Thyroid gland (tissue), 4 donors: ENCODE data around the gene LTBR. TPM values are rescaled to one million over a fixed set of nuclear protein-coding genes. Genes with fewer than 3 reads are reported as not detected.

Source experiments
- DNase-seq, 2 donors: peaks; one replicate each; pipeline ENCODE4 v3.0.0-alpha.2; 2019
- H3K27ac ChIP-seq, 3 donors: fragments of 200-600 bp; sonication (generic); 1 replicate in 2 of 3; 2 replicates in 1 of 3; pipeline ENCODE4 v1.5.1; 2016 to 2019; ENCODE audit warnings: mild to moderate bottlenecking in 1 of 3, moderate library complexity in 1 of 3
- H3K27me3 ChIP-seq: fragments of 200-600 bp; sonication (generic); one replicate; pipeline ENCODE4 v1.5.1; 2019
- H3K36me3 ChIP-seq, 2 donors: fragments of 200-600 bp; sonication (generic); one replicate each; pipeline ENCODE4 v1.5.1; 2016 to 2019
- H3K4me1 ChIP-seq, 2 donors: fragments of 200-600 bp; sonication (generic); one replicate each; pipeline ENCODE4 v1.5.1; 2017 to 2019
- H3K4me3 ChIP-seq, 3 donors: fragments of 200-600 bp; sonication (generic); replicated peaks in 1 of 3; 1 replicate in 2 of 3; 2 replicates in 1 of 3; pipeline ENCODE4 v1.5.1; 2016; ENCODE audit warnings: mild to moderate bottlenecking in 1 of 3
- H3K9me3 ChIP-seq: fragments of 200-600 bp; sonication (generic); one replicate; pipeline ENCODE4 v1.5.1; 2017
- CTCF ChIP-seq, 6 experiments: fragments of 200-600 bp in 3 of 6; fragments of 450-650 bp in 3 of 6; sonication (generic) in 3 of 6; IDR thresholded peaks; one replicate each; pipeline ENCODE4 v1.5.1; 2016 to 2019; ENCODE audit warnings: antibody characterized with exemption in 6 of 6, mild to moderate bottlenecking in 2 of 6, inconsistent platforms in 1 of 6, moderate library complexity in 1 of 6
- POLR2A ChIP-seq, 2 donors: fragments of 450-650 bp; IDR thresholded peaks; one replicate each; pipeline ENCODE4 v1.6.1; 2017; ENCODE audit warnings: antibody characterized with exemption in 2 of 2, mild to moderate bottlenecking in 2 of 2, moderate library complexity in 1 of 2
- WGBS, 2 donors: methylation state at CpG; one replicate each; pipeline ENCODE4 v1.1.5; 2017; 5-methylcytosine and 5-hydroxymethylcytosine counted together
- intact Hi-C: fragments of 100-400 bp; cut with DNase I; formaldehyde crosslinking; loops from one replicate; pipeline ENCODE4 v1.15.1; 2023
- total RNA-seq, 4 donors: library from RNA; depleted of rRNA; stranded (reverse); fragments of >200 nt; gene quantifications; one replicate each; pipeline ENCODE4 v1.2.3, GENCODE V29; 2016

Gene LTBR
- total RNA-seq, 4 donors from 2014 or later, result 152 to 215 (median 178) TPM

GRCh38 chr12:6416596-6416995 lies 32.6 kb downstream of the LTBR start:
- Histone ChIP-seq H3K36me3 (no peaks in the 10 kb centered on the region), H3K4me3 (no peak overlapping the region), H3K9me3 (no peaks in the 10 kb centered on the region), H3K4me1 (no peaks in the 10 kb centered on the region), H3K27me3 (no peaks in the 10 kb centered on the region), H3K27ac (no peak overlapping the region)
- no peak for TF ChIP-seq POLR2A (IDR thresholded peaks at IDR 0.05)
- no peak for TF ChIP-seq CTCF (IDR thresholded peaks at IDR 0.05)
- intact Hi-C loops, result no loop called here
- DNase-seq, result no peak
- WGBS, 2 donors, result 85 to 94% methylated on average over 3 of the region's 3 CpGs

GRCh38 chr12:6418796-6419195 lies 34.8 kb downstream of the LTBR start:
- Histone ChIP-seq H3K27ac (no peak overlapping the region), H3K4me1 (peaks cover 2 to 6% of the 10 kb centered on the region in 2 donors), H3K36me3 (no peaks in the 10 kb centered on the region), H3K27me3 (no peaks in the 10 kb centered on the region), H3K4me3 (no peak overlapping the region), H3K9me3 (no peaks in the 10 kb centered on the region)
- TF ChIP-seq POLR2A (IDR thresholded peaks at IDR 0.05) (no peak), CTCF (IDR thresholded peaks at IDR 0.05) (no peak)
- intact Hi-C loops, result no loop called here
- no peak for DNase-seq
- 72 to 78% methylated on average over 6 of the region's 6 CpGs for WGBS, 2 donors

GRCh38 chr12:6420364-6420763 lies 36.4 kb downstream of the LTBR start:
- TF ChIP-seq CTCF (IDR thresholded peaks at IDR 0.05) (no peak), POLR2A (IDR thresholded peaks at IDR 0.05) (no peak)
- no peaks in the 10 kb centered on the region for H3K9me3 ChIP-seq
- no peaks in the 10 kb centered on the region for H3K36me3 ChIP-seq
- H3K27ac ChIP-seq, result no peak overlapping the region
- H3K4me1 ChIP-seq, result peaks cover 7 to 9% of the 10 kb centered on the region in 2 donors
- intact Hi-C loops, result no loop called here
- DNase-seq, result no peak
- no peaks in the 10 kb centered on the region for H3K27me3 ChIP-seq
- WGBS, 2 donors, result 78 to 93% methylated on average over 4 of the region's 4 CpGs
- no peak overlapping the region for H3K4me3 ChIP-seq

GRCh38 chr12:6423267-6424007 lies 39.5 kb downstream of the LTBR start:
- intact Hi-C loops, result loop anchor here (2.0 kb wide), 2 partner anchors 43 to 113 kb away; no protein-coding TSS in a partner anchor
- H3K4me3 ChIP-seq, result no peak overlapping the region
- H3K27me3 ChIP-seq, result no peaks in the 10 kb centered on the region
- H3K4me1 ChIP-seq, result peaks cover 18 to 29% of the 10 kb centered on the region in 2 donors
- WGBS, 2 donors, result 1 to 7% methylated on average over 5 to 9 of the region's 9 CpGs
- peak; percentile 93 to 94 for DNase-seq
- no peaks in the 10 kb centered on the region for H3K9me3 ChIP-seq
- no peaks in the 10 kb centered on the region for H3K36me3 ChIP-seq
- peak; percentile 52 to 99 (median 90) for TF ChIP-seq CTCF (IDR thresholded peaks at IDR 0.05)
- no peak for TF ChIP-seq POLR2A (IDR thresholded peaks at IDR 0.05)
- peak overlapping the region; percentile 48 to 82 (median 64) for H3K27ac ChIP-seq

GRCh38 chr12:6424008-6424347 lies 40.0 kb downstream of the LTBR start:
- 30 to 58% methylated on average over 5 to 6 of the region's 6 CpGs for WGBS, 2 donors

More at GRCh38 chr12:6424008-6424347, 40.0 kb downstream of the LTBR start:
- intact Hi-C loops, result loop anchor here (2.0 kb wide), 1 partner anchor 113 kb away; no protein-coding TSS in a partner anchor
- Histone ChIP-seq H3K9me3 (no peaks in the 10 kb centered on the region), H3K36me3 (no peaks in the 10 kb centered on the region), H3K4me3 (no peak overlapping the region), H3K27me3 (no peaks in the 10 kb centered on the region), H3K27ac (peak overlapping the region; percentile 48 to 82 (median 64)), H3K4me1 (peaks cover 18 to 29% of the 10 kb centered on the region in 2 donors)
- TF ChIP-seq POLR2A (IDR thresholded peaks at IDR 0.05) (no peak), CTCF (IDR thresholded peaks at IDR 0.05) (no peak)
- DNase-seq, result no peak
